Stimulated activated CD4-positive, alpha-beta T cell treated with anti-CD3 and anti-CD28 coated beads, Interleukin-4, amount 100 ng/mL, for 4 hours (primary cell): ENCODE results near the gene CDH4.
A peak's percentile ranks its signal among the peaks of the same experiment; 100 is the strongest.

ENCODE experiments used
- DNase-seq, 2 experiments: peaks; one replicate each; pipeline ENCODE4 v3.0.0-alpha.2; 2020

Gene CDH4

DNA sequence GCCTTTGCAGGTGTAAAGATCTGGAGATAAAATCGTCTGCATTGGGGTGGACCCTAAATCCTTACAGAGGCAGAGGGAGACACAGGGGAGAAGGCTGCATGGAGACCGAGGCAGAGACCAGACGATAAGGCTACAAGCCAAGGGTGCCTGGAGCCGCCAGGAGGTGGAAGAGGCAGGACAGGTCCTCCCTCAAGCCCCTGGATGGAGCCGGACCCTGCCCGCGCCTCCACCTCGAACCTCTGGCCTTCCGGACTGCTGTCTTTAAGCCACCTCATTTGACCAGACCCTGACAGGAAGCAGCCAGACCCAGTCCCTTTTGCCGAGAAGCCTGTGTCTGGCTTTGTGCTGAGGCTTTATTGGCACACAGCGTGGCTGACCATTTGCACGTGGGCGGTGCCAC, 629.8 kb downstream of the CDH4 start:
- DNase-seq: no peak

DNA sequence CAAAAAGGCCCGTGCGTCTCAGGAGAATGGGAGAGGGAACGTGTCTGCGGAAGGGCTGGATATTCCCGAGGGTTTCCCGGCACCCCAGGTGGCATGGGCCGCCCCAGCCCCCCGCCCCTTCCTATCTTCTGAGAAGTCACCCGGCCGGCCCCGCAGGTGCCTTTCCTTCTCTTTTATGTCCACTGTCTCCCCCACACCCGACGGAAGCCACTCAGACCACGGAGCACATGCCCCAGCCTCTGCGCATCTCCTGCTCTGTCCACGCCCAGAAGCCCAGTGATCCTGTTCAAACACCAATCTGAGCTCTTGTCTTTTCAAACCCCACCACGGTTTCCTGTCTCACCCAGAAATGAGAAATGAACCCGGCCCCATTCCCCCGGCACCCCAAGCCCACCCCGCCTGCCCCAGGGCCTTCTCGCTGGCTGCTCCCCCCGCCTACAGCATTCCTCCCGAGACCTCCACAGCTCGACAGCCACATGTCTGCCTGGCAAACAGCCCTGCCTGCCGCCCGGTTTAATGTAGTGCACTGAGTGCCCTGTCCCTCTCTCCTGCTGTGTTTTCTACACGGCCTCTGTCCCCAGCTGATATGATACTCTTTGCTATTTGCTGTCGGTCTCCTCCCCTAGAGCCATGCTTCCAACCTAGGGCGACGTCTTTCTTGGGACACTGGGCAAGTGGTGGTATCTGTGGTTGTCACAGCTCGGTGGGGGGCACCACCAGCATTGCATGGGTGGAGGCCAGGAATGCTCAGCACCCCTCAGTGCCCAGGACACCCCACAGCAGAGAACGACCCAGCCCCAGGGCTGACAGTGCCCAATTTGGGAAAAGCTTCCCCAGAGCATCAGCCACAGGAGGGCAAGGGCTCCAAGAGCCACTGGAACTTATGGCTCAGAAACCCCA, 630.9 kb downstream of the CDH4 start:
- DNase-seq: no peak

DNA sequence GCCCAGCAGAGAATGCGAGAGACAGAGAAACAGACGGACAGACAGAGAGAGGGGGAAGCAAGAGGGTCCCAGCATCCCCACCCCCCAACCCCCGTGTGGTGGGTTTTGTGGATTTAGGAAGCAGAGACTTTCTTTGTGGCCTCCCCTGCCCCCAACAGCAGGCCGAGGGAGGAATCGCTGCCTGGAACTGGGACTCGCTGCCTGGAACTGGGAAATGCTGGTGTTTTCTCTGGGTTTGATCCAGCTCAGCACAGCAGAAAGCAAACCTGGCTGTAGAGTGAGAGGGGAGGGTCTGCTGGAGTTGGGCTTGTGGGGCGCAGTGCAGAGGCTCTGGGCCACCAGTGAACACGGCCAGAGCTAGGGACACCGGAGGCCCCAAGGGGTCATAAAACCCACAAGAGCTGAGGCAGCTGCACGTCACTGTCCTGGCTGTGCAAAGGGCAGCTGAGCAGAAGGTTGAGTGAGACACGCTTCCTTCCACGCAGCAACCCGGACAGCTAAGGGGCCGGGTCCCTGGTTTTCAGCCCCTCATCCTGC, 631.9 kb downstream of the CDH4 start:
- no peak for DNase-seq

DNA sequence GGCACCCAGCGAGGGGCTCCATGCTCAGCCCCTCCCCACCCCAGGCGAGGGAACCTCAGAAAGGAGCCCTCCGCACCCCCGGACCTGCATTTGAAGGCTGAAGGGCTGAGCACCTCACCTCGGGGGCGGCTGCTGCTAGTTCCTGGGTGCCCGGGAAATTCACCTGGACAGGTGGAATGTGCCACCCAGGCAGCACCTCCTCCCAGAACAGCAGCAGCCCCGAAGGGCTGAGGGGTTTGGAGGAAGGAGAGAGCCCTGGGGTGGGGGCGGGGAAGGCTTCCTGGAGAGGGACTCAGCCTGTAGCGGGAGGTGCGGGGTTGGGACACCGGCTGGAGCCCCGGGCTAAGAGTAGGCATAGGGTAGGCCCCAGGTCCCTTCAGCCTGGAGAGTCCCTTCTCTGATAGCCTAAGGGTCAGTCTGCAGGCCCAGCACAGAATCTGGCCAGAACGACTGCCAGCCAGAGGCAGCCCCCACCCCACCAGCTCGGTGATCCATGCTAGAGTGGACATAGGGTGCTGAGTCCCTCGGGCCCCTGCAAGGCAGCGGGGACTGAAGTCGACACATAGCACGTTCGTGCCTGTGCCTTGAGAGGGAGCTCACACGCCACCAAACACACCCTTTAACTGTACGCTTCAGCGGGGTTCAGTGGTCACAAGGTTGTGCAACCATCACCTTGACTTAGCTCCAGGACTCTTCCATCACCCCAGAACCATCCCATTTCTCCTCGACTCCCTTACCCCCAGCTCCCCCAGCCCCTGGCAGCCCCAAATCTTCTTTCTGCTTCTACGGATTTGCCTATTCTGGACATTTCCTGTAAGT, 632.7 kb downstream of the CDH4 start:
- DNase-seq: no peak

DNA sequence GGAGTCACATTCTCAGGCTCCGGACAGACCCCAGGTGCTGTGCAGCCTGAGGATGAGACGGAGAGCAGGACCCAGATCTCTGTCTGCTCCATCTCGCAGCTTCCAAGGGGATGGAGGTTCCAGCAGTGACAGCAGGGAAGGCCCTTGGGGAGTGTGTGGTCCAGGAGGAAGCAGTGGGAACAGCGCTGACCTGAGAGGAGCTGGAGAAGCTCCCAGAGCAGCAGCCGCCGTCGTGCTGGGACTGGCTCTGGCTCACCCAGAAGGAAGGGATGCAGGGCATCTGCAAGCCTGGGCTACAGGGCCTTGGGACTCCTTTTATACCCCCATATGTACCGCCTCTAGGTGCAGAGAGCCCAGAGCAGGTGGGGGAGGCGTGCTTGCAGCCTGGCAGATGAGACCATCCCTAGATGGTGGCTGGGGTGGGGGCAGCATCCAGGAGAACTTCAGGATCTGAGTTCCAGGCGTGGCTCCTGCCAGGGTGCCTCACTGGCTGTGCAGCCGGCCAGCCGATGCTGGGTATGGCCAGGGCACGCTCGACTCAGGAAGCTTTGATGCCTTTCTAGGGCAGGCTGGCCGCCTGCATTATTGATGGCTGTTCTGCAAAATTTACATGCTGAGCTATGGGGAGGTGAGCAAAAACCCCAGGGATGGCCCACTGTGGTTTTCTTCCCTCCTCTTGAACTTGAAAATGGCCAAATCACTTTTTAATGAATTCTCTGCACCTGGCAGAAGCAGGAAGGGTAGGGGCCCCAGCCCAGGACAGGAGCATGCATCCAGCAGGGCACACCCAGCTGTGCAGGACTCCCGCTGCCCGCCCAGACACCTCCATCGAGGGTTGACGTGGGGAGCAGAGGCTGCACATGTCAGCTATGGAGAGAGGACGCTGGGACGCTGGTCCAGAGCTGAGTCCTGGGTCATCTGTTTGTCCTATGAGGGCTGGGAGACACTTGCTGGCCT, 634.0 kb downstream of the CDH4 start:
- no peak for DNase-seq

DNA sequence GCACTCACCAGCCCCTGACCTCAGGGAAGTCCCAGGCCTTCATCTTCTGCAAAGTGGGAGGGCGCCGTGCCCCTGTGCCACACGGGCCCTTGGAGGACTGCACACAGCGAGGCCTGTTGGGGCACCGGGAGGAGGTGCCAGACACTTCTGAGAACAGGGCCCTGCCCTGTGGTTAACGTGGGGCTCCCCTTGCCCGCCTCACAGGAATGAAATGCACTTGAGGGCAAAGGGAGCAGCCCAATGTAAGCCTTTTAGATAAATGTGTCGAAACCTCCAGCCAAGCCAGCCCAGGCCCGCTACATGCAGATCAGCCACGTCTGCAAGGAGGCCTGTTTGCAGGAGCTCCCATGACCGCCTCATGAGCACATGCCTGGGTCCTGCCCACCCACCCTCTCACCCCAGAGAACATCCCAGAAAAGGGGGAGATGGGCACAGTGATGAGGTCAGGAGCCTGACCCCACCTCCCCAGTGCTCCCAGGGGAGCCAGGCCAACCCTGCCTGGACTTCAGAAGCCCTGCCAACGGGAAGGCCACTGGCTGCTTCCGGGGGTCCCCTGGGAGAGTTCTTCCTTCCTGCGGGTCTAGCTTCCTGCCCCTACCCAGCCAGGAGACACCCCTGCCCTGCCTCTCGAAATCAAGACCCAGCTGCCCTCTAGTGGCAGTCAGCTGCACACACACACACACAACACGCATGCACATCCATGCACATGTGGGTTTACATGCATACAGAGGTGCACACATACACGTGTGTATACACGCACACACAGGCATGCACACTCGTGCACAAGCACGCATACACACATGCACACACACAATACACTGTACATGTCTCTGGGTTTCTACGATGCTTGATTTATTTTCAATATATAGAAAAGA, 634.9 kb downstream of the CDH4 start:
- peak; percentile 16 to 17 for DNase-seq

DNA sequence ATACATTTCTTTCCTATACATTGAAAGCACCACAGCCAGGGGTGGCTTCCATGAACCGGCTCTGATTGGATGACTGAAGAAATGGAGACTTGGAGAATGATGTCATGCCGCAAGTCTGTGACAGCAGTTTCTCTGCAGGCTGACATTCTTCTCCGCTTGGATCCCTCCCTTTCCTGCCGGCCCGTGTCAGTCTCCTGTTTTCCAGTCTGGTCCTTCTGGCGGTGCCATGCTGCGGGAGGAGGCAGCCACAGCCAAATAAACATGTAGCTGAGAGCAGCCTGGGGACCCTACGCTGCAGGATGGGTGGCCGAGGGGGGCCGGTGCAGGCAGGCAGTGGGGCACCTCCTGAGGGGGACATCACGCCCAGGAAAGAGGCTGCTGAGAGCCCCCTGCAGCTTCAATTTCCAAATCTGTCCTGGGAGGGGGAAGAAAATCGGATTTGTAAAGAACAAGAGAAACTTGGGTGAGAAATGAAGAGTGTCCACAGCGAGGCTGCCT, 635.6 kb downstream of the CDH4 start:
- DNase-seq: no peak

DNA sequence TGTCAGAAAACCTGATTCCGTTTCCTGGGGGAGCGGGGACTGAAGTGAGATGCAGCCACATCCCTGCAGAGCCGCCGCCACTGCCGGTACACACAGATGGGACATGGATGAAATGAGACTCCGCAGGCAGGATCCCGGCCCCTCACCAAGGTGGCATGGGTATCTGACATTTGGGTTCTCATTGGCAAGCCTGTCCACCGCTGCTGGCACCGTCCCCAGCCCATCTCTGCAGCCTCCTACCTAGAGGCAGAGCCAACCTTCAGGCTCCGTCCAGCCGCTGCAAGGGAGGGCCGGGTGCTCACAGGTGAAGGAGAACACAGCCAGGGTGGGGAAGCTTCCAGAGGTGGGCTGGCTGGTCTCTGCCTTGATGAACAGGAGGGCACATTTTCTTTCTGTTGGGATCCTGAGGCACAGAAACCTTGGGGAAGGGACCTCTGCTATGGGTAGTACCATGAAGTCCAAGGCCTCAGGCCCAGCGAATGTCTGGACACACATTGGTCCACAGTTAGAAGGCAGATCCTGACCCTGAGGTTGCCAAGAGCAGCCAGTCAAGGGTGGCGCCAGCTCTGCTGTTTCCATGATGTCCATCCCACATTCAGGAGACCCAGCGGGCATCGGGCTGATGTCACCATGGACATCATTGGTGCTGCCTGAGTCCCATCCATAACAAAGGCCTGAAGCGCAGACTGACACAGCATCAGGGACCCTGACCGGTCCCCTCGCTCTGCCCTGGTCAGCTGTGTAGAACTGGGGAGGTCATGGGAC, 636.2 kb downstream of the CDH4 start:
- no peak for DNase-seq

DNA sequence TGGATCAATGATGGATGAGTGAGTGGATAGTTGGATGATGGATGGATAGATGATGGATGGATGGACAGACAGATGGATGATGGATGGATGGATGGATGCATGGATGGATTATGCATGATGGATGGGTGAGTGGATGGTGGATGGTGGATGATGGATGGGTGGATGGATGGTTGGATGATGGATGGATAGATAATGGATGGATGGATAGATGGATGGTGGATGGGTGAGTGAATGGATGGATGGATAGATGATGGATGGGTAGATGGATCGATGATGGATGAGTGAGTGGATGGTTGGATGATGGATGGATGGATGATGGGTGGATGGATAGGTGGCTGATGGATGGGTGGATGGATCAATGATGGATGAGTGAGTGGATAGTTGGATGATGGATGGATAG, 637.6 kb downstream of the CDH4 start:
- no peak for DNase-seq

DNA sequence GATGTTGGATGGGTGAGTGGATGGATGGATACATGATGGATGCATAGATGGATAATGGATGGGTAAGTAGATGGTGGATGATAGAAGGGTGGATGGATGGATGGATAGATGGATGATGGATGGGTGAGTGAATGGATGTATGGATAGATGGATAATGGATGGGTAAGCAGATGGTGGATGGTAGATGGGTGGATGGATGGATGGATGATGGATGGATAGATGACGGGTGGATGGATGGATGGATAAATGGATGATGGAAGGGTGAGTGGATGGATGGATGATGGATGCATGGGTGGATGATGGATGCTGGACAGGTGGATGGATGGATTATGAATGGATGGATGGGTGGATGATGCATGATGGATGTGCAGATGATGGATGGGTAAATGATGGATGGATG, 638.1 kb downstream of the CDH4 start:
- no peak for DNase-seq

DNA sequence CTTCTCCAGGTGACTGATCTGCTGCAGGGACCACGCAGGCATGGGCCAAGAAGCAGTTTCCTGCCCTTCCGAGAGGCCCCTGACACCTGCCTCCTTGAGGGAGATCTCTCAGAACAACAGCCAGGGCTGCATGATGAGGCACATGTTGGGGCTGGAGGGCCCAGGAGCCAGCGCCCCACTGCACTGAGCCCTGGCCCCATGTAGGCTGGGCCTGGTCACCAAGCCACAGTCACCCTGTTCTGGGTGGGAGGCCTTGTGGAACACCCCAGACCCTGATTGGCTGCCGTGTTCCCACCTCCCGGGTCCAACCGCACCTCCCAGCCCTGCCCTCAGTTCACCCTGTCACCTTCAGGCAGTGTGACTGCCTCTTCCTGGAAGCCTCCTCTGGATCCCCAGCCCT, 639.4 kb downstream of the CDH4 start:
- DNase-seq: no peak

DNA sequence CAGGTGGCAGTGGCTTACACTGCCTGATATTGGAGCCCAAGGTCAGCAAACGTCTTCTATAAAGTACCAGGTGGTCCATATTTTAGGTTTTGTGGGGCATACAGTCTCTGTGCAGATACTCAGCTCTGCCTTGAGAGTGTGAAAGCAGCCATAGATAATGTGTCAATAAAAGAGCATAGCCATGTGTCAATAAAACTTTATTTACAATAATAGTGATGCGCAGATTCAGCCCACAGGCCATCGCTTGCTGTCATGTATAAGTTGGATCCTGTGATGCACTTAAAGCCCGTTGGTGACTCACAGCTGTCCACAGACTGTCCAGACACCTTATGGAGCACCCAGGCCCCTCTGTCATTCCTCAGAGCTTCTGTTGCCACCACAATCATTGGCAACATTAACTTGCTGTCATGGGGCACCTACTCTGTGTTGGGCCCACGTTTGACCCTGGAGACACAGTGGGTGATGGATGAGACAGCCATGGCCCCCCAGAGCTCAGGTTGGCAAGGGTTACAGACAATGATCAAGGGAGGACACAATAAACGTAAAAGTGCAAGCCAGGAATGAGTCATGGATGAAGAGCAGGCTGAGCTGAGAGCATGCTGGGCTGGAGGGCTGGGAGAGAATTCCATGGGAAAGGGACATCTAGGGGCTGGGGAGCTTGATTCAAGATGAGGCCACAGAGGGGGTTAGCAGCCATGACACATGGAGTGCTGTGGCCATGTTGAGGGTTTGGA, 640.0 kb downstream of the CDH4 start:
- DNase-seq: no peak

DNA sequence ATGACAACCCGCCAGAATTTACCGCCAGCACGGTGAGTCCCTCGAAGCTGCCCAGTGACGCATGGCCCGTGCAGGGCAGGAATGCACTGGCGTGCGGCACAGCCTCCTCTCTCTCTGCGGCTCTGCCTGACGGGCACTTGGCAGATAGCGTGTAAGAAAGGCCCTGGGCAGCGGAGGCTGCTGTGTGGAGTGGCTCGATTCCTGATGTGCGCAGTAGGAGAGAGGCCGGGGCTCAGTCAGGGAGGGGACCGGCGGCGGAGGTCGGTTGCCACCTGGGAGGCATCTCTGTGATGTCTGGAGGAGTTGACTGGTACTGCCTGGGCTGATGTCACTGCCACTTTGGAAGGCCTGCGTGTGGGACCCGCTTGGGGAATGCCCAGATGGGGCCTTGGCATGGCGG, 643.0 kb downstream of the CDH4 start:
- no peak for DNase-seq

DNA sequence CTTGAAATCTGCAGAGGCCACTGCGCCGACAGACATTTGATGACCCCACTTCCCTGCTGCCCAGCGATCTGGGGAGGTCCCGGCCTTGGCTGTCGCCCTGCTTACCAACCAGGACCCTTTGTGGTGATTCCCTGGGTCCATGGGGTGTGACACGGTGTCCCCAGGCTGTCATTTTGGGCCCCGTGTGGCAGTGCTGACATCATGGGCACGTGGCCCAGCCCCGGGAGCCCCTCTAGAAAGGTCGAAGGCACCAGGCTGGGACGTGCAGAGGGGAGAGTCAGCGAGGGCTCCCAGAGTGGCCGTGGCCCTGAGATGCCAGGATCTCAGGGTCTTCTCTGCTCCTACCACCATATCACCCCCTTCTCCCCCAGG, 643.6 kb downstream of the CDH4 start:
- DNase-seq: no peak

DNA sequence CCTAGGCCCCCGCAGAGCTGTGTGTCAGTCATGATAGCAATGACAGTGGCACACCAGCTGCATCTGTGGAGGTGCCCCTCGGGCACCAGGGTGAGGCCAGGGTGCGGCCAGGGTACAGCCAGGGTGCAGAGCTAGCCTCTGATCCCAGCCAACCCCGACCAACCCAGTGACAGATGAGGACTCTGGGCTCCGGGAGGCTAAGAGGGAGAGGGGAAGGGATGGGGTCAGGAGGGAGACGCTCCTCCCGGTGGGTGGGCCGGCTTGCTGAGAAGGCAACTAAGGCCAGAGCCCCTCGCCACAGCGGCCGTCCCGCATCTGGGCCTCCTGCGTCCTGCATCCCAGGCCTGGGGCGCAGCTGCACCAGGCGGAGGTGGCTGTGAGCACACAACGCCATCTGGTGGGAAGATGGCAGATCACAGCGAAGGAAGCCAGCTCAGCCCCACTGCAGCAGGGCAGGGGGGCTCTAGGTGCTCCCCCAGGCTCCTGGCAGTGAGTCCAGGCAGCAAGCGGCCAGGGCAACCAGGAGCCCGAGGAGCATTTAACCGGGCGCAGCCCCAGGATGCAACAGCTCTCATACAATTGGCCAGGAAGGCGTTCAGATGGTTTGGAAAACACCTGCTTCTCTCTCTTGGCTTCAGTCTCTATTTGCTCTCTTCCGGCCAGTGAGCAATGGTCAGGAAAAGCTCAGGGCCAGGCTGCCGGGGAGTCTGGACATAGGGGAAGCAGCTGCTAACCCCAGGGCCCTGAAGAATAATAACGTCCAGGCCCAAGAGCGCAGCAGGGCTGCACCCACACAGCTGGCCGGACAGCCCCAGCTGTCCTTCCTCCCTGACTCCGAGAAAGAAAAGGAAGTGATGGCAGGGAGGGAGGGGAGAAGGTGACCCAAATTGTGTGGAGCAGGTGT, 644.2 kb downstream of the CDH4 start:
- peak in 1 of 2 experiments; percentile 14 for DNase-seq

DNA sequence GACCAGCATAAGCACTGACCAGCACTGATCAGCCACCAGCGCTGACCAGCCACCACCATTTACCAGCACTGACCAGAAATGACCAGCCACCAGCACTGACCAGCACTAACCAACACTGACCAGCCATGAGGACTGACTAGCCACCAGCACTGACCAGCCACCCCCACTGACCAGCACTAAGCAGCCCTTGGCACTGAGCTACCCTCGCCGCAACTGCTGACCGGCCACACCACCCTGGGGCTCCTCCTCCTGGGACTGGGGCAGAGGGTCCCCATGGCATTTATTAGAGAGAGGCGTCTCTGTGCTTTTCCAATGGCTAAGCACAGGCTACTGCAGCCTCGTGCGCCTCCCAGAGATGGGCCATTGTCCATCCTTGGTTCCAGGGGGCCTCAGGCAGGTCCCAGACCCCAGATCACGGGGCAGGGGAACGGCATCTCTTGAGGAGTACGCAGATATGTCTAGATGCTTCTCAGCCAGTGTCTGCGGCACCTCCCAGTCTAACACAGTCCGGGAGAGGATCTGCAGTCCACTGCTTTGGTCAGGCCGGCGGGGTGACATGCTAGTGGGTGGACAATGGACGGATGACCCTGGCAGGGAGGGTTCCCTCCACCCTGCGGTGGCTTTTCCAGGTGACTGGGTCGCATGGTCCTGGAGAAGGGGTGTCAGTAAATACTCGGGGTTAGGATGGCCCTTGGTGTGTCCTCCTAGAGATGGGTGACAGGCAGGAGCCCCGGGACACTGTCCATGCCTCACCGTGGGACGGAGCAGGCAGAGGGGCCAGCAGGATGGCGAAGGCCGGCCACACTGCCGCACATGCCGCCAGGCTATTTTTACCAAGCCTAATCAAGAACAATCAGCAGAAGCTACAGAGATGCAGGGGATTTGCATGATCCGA, 645.6 kb downstream of the CDH4 start:
- DNase-seq: no peak

DNA sequence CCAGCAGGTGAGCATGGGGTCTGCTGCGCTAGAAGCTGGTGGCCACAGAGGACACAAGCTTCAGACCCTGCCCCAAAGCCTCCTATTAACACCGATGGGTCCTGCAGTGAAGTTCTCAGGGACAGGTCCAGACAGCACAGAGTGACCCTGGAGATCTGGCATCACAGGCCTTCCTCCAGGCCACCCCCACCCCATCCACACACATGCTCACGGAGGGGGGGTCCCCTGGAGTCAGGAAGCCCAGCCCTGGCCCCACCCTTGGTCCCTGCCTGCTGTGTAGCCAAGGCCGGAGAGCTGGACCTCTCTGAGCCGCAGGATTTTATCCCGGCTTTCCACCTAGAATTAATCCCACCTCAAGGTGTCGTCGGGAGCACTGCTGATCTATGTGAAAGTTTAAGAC, 646.3 kb downstream of the CDH4 start:
- DNase-seq: no peak
